Body of pancreas (tissue), 4 donors: ENCODE data around the gene MBNL1.

Source experiments
- CTCF ChIP-seq, 7 experiments: fragments of 450-650 bp in 4 of 7; fragments of 200-600 bp in 3 of 7; sonication (generic) in 3 of 7; IDR thresholded peaks; one replicate each; pipeline ENCODE4 v1.5.1; 2016 to 2019; ENCODE audit warnings: antibody characterized with exemption in 7 of 7
- POLR2A ChIP-seq, 3 donors: fragments of 450-650 bp; IDR thresholded peaks; one replicate each; pipeline ENCODE4 v1.6.1; 2016; ENCODE audit warnings: antibody characterized with exemption in 3 of 3, mild to moderate bottlenecking in 2 of 3

GRCh38 chr3:152307829-152308474 is 39.2 kb downstream of the MBNL1 start:
- no peak for TF ChIP-seq CTCF (IDR thresholded peaks at IDR 0.05)
- TF ChIP-seq POLR2A (IDR thresholded peaks at IDR 0.05) = no peak
